ENCODE data around the gene GLB1L.

Gene GLB1L

DNA sequence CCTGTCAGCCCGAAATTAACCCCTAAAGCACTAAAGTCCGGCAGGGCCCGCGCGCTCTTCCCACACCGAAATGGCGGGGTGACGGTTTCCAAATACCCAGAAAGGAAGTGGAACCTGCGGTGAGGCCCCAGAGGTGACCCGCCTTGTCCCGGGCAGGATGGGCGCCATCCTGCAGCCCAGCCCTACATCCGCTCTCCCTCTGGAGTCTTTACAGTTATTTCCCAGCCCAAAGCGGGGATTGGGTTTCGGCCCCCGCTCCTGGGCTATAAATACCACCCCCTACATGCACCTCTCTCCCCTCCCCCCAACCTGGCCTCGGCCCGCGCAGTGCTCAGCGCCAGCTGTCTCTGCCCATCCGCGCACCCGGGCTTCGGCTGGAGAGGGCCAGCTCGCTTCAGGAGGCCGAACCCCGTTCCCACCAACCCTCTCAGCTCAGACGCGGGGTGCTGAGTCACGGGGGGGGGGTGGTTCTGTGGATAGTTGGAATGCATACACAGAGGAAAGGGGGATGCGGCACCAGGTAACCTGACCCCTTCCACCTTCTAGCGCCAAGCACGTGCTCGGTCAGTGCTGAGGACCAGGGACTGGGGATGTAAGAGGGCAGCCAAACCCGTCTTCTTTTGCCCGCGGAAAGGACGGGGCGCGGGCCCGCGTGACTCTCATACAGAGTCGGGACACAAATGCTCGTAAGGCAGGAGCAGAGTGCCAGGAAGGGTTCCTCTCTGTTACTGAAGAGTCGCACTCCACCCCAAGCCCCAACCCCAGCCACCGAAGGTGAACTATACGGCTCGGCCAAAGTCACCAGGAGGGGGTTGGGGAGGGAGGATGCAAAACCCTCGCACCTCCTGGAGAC is 7.9 kb upstream of the GLB1L start, which contains the start of gene TUBA4B:
Gene TUBA4B (plus strand): TSS at position 344 of the 853 bp plus-strand sequence. CDS start 165 bp downstream, at position 509.
- H3K27ac Mint-ChIP-seq = peak within 1 kb of the TSS; percentile 95
- peaks cover 33 to 45% of the 10 kb centered on the region in 2 donors for H3K36me3 Mint-ChIP-seq
- no peaks in the 10 kb centered on the region for H3K9me3 Mint-ChIP-seq
- ATAC-seq (replicated peaks) = peak; percentile 22
- DNase-seq = peak; percentile 49
- no peaks in the 10 kb centered on the region for H3K27me3 Mint-ChIP-seq
- H3K4me3 Mint-ChIP-seq = peak within 1 kb of the TSS; percentile 79 to 87
- H3K4me1 Mint-ChIP-seq = peaks cover 49 to 63% of the 10 kb centered on the region in 2 donors

DNA sequence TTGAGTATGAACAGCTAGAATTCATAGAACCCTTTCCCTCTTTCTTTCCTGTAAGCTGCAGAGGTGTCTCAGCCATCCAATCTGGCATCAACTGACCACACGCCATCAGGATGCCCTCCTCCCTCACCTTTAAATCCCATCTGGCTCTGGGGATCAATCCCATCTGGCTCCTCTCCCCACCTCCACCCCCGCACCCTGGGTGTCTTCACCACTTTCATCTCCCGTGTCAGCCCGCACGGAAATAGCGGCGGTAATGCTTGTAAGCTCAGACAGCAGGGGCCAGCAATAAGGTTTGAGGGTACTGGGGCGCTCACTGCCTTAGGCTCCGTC is 7.3 kb upstream of the GLB1L start:
- no peaks in the 10 kb centered on the region for H3K27me3 Mint-ChIP-seq
- H3K27ac Mint-ChIP-seq = peak overlapping the region; percentile 95
- DNase-seq (no peak), ATAC-seq (replicated peaks) (no peak)
- peak overlapping the region; percentile 79 to 87 for H3K4me3 Mint-ChIP-seq
- no peaks in the 10 kb centered on the region for H3K9me3 Mint-ChIP-seq
- H3K4me1 Mint-ChIP-seq = peaks cover 54 to 69% of the 10 kb centered on the region in 2 donors
- H3K36me3 Mint-ChIP-seq = peaks cover 39 to 50% of the 10 kb centered on the region in 2 donors

DNA sequence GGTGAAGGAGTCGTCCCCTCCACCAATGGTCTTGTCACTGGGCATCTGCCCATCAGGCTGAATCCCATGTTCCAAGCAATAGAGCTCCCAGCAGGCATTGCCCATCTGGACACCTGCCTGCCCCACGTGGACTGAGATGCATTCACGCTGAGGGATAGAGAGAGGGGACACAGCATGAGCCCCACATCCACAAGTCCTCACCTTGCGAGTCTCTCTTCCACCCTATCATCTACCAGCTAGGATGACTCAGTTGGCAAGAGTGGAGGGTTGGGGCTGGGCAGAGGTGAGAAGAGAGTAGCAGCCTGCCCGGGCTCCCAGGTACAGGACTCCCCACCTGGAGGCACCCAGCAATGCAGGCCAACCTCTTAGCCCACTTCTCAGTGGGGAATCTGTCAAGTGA is 6.8 kb upstream of the GLB1L start:
- DNase-seq (no peak), ATAC-seq (replicated peaks) (no peak)
- H3K4me1 Mint-ChIP-seq = peaks cover 58 to 73% of the 10 kb centered on the region in 2 donors
- H3K27ac Mint-ChIP-seq = peak overlapping the region; percentile 95
- no peaks in the 10 kb centered on the region for H3K27me3 Mint-ChIP-seq
- peaks cover 41 to 52% of the 10 kb centered on the region in 2 donors for H3K36me3 Mint-ChIP-seq
- peak overlapping the region; percentile 79 to 87 for H3K4me3 Mint-ChIP-seq
- H3K9me3 Mint-ChIP-seq = no peaks in the 10 kb centered on the region

DNA sequence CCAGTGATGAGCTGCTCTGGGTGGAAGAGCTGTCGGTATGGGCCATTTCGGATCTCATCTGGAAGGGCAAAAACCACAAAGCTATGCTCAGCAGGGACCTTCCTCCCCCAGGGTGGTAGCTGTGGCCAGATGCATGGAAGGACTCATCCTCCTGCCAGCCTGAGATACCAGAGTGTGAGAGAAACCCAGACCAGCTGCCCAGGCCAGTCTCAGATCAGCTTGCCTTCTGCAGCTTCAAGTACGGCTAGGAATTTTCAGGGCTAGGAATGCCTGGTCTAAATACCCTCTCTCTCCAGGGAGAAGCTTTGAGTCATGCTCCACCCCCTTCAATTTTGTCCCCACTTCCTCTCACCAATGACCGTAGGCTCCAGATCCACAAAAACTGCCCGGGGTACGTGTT is 6.4 kb upstream of the GLB1L start:
- ATAC-seq (replicated peaks) = no peak
- peaks cover 43 to 56% of the 10 kb centered on the region in 2 donors for H3K36me3 Mint-ChIP-seq
- H3K27ac Mint-ChIP-seq = peak overlapping the region; percentile 95

DNA sequence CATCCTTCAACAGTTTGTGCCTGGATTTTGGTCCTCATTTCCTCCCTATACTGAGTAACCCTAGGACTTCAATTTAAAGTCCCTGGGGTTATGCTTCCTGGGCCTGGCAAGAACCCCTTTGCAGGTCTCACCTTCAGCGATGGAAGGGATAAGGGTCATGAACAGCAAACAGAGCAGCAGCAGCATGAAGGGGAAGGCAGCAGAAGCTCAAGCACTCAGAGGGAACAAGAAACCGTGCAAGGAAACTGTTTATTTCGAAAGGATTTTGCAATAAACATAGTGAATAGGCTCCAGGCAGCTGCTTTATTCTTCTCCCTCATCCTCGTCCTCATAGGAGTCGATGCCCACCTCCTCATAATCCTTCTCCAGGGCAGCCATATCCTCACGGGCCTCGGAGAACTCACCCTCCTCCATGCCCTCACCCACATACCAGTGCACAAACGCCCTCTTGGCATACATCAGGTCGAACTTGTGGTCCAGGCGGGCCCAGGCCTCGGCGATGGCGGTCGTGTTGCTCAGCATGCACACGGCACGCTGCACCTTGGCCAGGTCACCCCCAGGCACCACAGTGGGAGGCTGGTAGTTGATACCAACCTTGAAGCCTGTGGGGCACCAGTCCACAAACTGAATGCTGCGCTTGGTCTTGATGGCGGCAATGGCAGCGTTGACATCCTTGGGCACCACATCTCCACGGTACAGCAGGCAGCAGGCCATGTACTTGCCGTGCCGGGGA is 5.0 kb upstream of the GLB1L start:
- no peak for ATAC-seq (replicated peaks)
- Mint-ChIP-seq H3K27ac (peak overlapping the region; percentile 51), H3K4me1 (peaks cover 62 to 75% of the 10 kb centered on the region in 2 donors), H3K27me3 (no peaks in the 10 kb centered on the region), H3K9me3 (no peaks in the 10 kb centered on the region), H3K4me3 (peak overlapping the region; percentile 65 to 79), H3K36me3 (peaks cover 43 to 56% of the 10 kb centered on the region in 2 donors)
- DNase-seq = no peak

More for the DNA sequence above, 6.4 kb upstream of the GLB1L start:
- no peak for DNase-seq
- H3K9me3 Mint-ChIP-seq = no peaks in the 10 kb centered on the region
- H3K4me1 Mint-ChIP-seq = peaks cover 62 to 78% of the 10 kb centered on the region in 2 donors
- H3K27me3 Mint-ChIP-seq = no peaks in the 10 kb centered on the region
- peak overlapping the region; percentile 79 to 87 for H3K4me3 Mint-ChIP-seq

DNA sequence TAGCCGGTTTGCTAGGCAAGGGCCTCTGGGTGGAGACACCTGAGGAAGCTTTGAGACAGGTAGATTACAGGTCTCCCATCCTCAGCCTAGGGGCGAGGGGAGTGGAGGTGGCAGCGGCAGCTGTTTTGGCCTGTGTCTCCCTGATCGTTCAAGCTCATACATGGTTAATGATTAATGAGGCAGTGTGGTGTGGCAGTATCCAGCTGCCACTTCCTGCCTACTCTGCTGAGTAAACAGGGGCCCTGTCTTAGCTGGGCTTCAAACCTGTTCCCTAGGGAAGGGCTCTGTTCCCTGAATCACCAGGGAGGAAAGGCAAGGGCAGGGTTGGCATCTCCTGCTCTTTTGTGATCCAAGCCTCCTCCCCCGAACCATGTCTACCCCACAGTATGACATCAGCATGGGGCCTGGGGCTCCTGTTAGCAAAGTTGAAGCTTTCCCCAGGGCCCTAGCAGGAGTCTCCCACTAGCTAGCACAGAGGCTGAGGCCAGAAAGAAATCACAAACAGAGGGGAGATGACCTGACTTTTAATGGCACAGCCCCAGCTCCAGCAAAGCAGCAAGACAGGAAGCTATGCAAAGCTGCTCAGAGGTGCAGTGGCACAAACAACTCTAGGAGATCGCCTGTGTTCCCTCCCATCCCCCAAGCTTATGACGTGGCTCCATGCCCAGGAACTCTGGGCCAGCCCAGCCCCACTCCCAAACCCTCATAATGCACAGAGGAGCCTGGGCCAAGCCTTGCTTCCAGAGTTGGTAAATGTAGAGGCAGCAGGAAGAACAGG is 4.1 kb upstream of the GLB1L start:
- ATAC-seq (replicated peaks) = peak; percentile 26 to 35

DNA sequence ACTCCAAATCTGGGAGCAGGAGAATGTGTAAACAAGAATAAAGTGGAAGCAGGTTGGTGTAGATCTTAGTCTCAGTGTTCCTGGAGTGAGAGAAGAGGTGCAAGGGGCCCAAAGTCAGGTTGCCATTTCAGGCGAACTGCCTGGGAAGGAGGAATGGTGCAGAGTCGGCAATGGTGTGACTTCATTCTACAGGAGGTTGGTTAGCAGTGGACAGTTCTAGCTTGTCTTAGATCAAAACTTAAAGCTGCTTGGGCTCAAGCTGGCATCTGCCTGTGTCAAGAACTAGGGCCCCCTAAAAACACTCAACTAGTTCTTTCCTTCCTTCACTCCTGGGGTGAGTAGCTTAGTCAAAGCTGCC is 3.6 kb upstream of the GLB1L start:
- H3K27me3 Mint-ChIP-seq = no peaks in the 10 kb centered on the region
- no peak for DNase-seq
- peaks cover 43 to 56% of the 10 kb centered on the region in 2 donors for H3K36me3 Mint-ChIP-seq
- H3K4me3 Mint-ChIP-seq = peak overlapping the region; percentile 65 to 79
- ATAC-seq (replicated peaks) = no peak
- H3K27ac Mint-ChIP-seq = peak overlapping the region; percentile 94
- peaks cover 61 to 75% of the 10 kb centered on the region in 2 donors for H3K4me1 Mint-ChIP-seq
- no peaks in the 10 kb centered on the region for H3K9me3 Mint-ChIP-seq

More for the DNA sequence above, 4.1 kb upstream of the GLB1L start:
- H3K36me3 Mint-ChIP-seq = peaks cover 43 to 56% of the 10 kb centered on the region in 2 donors
- peak; percentile 34 for DNase-seq
- H3K27me3 Mint-ChIP-seq = no peaks in the 10 kb centered on the region
- H3K4me1 Mint-ChIP-seq = peaks cover 61 to 75% of the 10 kb centered on the region in 2 donors
- H3K4me3 Mint-ChIP-seq = peak overlapping the region; percentile 65 to 79
- peak overlapping the region; percentile 94 for H3K27ac Mint-ChIP-seq
- no peaks in the 10 kb centered on the region for H3K9me3 Mint-ChIP-seq

DNA sequence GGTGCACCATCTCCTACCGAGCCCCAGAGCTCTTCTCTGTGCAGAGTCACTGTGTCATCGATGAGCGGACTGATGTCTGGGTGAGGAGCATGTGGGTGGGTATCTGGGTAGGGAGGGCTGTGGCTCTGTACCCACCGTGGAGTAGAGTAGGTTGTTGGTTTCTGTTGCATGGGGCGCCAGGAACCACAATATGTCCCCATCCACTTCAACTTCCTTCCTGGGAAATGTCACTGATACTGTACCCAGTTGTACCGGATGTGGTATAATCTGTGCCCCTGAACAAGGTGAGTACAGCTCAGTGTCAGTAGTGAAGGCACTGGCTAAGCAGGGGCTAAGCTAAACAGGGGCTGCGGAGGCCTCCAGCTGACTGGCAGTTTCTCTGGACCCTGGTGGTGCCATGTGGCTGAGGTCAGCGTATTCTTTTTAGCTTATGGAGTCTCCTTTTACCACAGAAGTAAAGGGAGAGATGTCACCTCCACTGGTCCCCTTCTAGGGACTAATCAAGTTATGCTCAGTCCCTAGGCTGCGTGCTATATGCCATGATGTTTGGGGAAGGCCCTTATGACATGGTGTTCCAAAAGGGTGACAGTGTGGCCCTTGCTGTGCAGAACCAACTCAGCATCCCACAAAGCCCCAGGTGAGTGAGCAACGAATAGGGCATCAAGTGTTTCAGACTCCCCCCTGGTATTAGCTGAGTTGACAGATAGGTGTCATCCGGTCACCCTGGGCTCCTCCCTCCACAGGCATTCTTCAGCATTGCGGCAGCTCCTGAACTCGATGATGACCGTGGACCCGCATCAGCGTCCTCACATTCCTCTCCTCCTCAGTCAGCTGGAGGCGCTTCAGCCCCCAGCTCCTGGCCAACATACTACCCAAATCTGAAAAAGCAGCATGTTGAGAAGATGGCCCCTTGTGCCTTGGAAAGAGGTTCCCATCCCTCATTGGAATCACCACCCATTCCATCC is 2.7 kb upstream of the GLB1L start:
- no peaks in the 10 kb centered on the region for H3K27me3 Mint-ChIP-seq
- no peaks in the 10 kb centered on the region for H3K9me3 Mint-ChIP-seq
- peak; percentile 66 to 72 for ATAC-seq (replicated peaks)
- H3K27ac Mint-ChIP-seq = peak overlapping the region; percentile 91
- peak; percentile 50 for DNase-seq
- peak overlapping the region; percentile 64 to 70 for H3K4me3 Mint-ChIP-seq
- peaks cover 65 to 74% of the 10 kb centered on the region in 2 donors for H3K4me1 Mint-ChIP-seq
- peaks cover 40 to 56% of the 10 kb centered on the region in 2 donors for H3K36me3 Mint-ChIP-seq

DNA sequence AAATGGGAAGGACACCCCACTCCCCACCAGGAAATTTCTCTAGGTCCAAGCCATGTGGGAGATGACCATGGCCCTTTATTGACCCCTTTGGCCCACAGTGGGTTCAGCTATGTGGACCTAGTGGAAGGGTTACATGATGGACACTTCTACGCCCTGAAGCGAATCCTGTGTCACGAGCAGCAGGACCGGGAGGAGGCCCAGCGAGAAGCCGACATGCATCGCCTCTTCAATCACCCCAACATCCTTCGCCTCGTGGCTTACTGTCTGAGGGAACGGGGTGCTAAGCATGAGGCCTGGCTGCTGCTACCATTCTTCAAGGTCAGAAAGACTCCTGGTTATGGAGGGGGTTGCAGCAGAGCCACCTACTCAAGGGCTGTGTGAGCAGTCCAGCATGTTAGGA is 1.3 kb upstream of the GLB1L start:
- no peak for DNase-seq
- H3K9me3 Mint-ChIP-seq = no peaks in the 10 kb centered on the region
- peaks cover 31 to 45% of the 10 kb centered on the region in 2 donors for H3K36me3 Mint-ChIP-seq
- peaks cover 53 to 65% of the 10 kb centered on the region in 2 donors for H3K4me1 Mint-ChIP-seq
- no peaks in the 10 kb centered on the region for H3K27me3 Mint-ChIP-seq
- H3K4me3 Mint-ChIP-seq = peak overlapping the region; percentile 50 to 60
- no peak for ATAC-seq (replicated peaks)
- H3K27ac Mint-ChIP-seq = peak overlapping the region; percentile 91

DNA sequence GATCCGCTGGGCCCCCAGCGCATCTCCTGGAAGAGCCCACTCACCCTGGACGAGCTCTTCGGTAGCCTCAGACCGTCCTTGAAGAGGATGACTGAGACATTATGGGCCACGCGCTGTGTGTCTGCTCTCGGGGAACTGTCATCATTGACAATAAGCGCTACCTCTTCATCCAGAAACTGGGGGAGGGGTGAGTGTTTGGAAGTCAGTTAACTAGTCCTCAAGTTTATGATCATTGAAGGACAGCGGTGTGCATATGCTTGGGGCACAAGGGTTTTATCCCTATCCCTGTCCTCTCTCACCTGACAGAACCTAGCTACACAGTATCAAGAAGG is 621 bp upstream of the GLB1L start:
- Mint-ChIP-seq H3K27ac (peak overlapping the region; percentile 96), H3K27me3 (no peaks in the 10 kb centered on the region), H3K4me3 (peak overlapping the region; percentile 92), H3K36me3 (peaks cover 29 to 43% of the 10 kb centered on the region in 2 donors), H3K4me1 (peaks cover 47 to 58% of the 10 kb centered on the region in 2 donors), H3K9me3 (no peaks in the 10 kb centered on the region)
- DNase-seq (no peak), ATAC-seq (replicated peaks) (no peak)

DNA sequence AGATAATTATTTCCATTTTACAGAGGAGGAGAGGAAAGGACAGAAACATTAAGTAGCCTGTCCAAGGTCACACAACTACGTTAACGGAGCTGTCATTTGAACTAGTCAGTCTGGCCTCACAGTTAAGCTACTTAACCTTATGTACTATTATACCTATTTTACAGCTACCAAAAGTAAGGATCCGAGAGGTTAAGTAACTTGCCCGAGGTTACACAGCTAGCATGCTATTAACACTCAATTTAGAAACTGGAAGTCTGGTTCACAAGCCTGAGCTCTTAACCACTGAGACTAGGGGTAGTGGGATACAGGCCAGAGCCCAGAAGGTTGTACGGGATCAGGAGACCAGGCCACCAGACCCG is 476 bp downstream of the GLB1L start:
- Mint-ChIP-seq H3K9me3 (no peaks in the 10 kb centered on the region), H3K27me3 (no peaks in the 10 kb centered on the region), H3K27ac (peak overlapping the region; percentile 96), H3K4me1 (peaks cover 37 to 47% of the 10 kb centered on the region in 2 donors), H3K4me3 (peak overlapping the region; percentile 92), H3K36me3 (peaks cover 22 to 34% of the 10 kb centered on the region in 2 donors)
- no peak for ATAC-seq (replicated peaks)
- DNase-seq = no peak

DNA sequence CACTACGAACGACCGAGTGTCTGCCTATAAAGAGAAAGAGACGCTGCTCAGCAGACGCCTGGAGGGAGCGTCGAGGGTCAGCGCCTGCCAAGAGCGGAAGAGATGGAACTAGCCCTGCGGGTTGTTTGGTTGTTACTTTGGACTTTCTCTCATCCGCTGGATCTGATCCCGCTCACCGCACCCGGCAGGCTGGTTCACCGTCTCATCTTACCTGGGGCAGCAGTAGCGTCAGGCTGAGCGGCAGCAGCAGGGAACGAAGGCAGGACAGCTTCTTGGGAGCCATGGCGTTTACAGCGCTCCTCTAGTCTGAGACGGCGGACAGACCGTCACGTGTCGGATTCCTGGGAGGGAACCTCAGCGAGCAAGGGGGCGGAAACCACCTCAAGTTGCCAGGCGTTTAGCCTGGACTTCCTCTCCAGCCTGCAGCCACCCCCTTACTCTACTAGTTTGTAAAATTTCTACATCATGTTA is 1.9 kb downstream of the GLB1L start:
- ATAC-seq (replicated peaks) (no peak), DNase-seq (no peak)
- Mint-ChIP-seq H3K4me3 (peak overlapping the region; percentile 73 to 78), H3K27me3 (no peaks in the 10 kb centered on the region), H3K4me1 (peaks cover 24 to 33% of the 10 kb centered on the region in 2 donors), H3K27ac (peak overlapping the region; percentile 86), H3K9me3 (no peaks in the 10 kb centered on the region), H3K36me3 (peaks cover 18 to 24% of the 10 kb centered on the region in 2 donors)

DNA sequence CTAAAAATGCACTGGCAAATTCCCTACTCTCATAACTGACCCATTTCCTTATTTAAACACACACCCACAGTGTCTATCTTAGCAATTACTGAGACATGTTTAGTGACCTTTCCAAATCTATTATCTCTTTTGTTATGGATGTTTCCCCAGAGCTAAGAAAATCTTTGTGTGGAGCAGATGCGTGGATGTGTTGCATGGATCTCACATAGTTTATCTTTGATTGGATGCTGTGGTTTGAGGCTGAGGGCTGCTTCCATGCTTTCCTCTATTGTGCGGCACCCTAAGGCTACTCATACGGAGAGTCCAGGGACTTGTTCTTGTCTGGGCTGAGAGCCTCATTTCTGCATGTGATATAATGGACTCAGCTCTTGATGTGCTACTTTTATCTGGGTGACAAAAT is 10.9 kb downstream of the GLB1L start:
- H3K36me3 Mint-ChIP-seq = peaks cover 37 to 54% of the 10 kb centered on the region in 2 donors
- no peak overlapping the region for H3K4me3 Mint-ChIP-seq
- peaks cover 10 to 13% of the 10 kb centered on the region in 2 donors for H3K4me1 Mint-ChIP-seq
- DNase-seq (no peak), ATAC-seq (replicated peaks) (no peak)
- no peaks in the 10 kb centered on the region for H3K9me3 Mint-ChIP-seq
- H3K27ac Mint-ChIP-seq = no peak overlapping the region
- H3K27me3 Mint-ChIP-seq = no peaks in the 10 kb centered on the region
